Lower lobe of right lung (tissue), 2 donors: ENCODE results near the gene JMJD8. TPM values are rescaled to one million over a fixed set of nuclear protein-coding genes. Genes with fewer than 3 reads are reported as not detected.
A peak's percentile ranks its signal among the peaks of the same experiment; 100 is the strongest.

Experiments
- ATAC-seq, 2 donors: fragments of 200-7000 bp; cut with Tn5 transposase; one replicate each; pipeline ENCODE4 v1.9.1; 2020 to 2022; ENCODE audit warnings: mild to moderate bottlenecking in 2 of 2, moderate library complexity in 2 of 2
- DNase-seq: peaks from one replicate; pipeline ENCODE4 v3.0.0-alpha.2; 2020
- H3K27ac ChIP-seq: fragments of 200-600 bp; one replicate; pipeline ENCODE4 v1.8.0; 2022
- H3K27me3 ChIP-seq: fragments of 200-600 bp; one replicate; pipeline ENCODE4 v1.8.0; 2022; ENCODE audit warnings: low read depth
- H3K36me3 ChIP-seq: fragments of 200-600 bp; one replicate; pipeline ENCODE4 v1.8.0; 2022; ENCODE audit warnings: mild to moderate bottlenecking
- H3K4me1 ChIP-seq: fragments of 200-600 bp; one replicate; pipeline ENCODE4 v1.8.0; 2022
- H3K4me3 ChIP-seq: fragments of 200-600 bp; one replicate; pipeline ENCODE4 v1.8.0; 2022; ENCODE audit warnings: mild to moderate bottlenecking
- H3K9me3 ChIP-seq: fragments of 200-600 bp; one replicate; pipeline ENCODE4 v1.8.0; 2022
- CTCF ChIP-seq: fragments of 200-600 bp; IDR thresholded peaks from one replicate; pipeline ENCODE4 v1.8.0; 2022; ENCODE audit warnings: antibody characterized with exemption, mild to moderate bottlenecking
- intact Hi-C: fragments of 100-400 bp; cut with DNase I; formaldehyde crosslinking; loops from one replicate; pipeline ENCODE4 v1.11.0; 2022
- total RNA-seq: library from RNA; stranded (reverse); fragmentation: NEBNext Ultra II Directional; extraction: Animal tissue kit (Norgen Biotek cat#: 25700); gene quantifications from one replicate; pipeline ENCODE4 v1.2.1, GENCODE V29; 2021
- donor health status: DM: no; HTN: yes; CAD: no; lungs with severe emphysema.

Gene JMJD8
- total RNA-seq, 1 donor from 2014 or later: 43.2 TPM

- peaks cover 18% of the 10 kb centered on the region for H3K4me1 ChIP-seq
- ATAC-seq: no peak
- peak overlapping the region; percentile 96 for H3K4me3 ChIP-seq
- intact Hi-C loops: no loop called here
- no peaks in the 10 kb centered on the region for H3K27me3 ChIP-seq
- DNase-seq: no peak
- no peak for TF ChIP-seq CTCF
- peaks cover 31% of the 10 kb centered on the region for H3K36me3 ChIP-seq
- peak overlapping the region; percentile 87 for H3K27ac ChIP-seq
- no peaks in the 10 kb centered on the region for H3K9me3 ChIP-seq
These were observed 16.9 kb downstream of the JMJD8 start for GRCh38 chr16:667113-667779.

- Histone ChIP-seq H3K9me3 (no peaks in the 10 kb centered on the region), H3K36me3 (peaks cover 24% of the 10 kb centered on the region), H3K27me3 (no peaks in the 10 kb centered on the region), H3K4me1 (peaks cover 20% of the 10 kb centered on the region), H3K27ac (no peak overlapping the region), H3K4me3 (no peak overlapping the region)
- intact Hi-C loops: no loop called here
- DNase-seq: no peak
- no peak for ATAC-seq
- no peak for TF ChIP-seq CTCF
These were observed 17.6 kb downstream of the JMJD8 start for GRCh38 chr16:666572-666971.

- H3K27me3 ChIP-seq: no peaks in the 10 kb centered on the region
- TF ChIP-seq CTCF: no peak
- H3K4me3 ChIP-seq: no peak overlapping the region
- peaks cover 22% of the 10 kb centered on the region for H3K4me1 ChIP-seq
- peaks cover 11% of the 10 kb centered on the region for H3K36me3 ChIP-seq
- H3K9me3 ChIP-seq: no peaks in the 10 kb centered on the region
- ATAC-seq (no peak), DNase-seq (no peak)
- intact Hi-C loops: no loop called here
- no peak overlapping the region for H3K27ac ChIP-seq
These were observed 21.5 kb downstream of the JMJD8 start for GRCh38 chr16:662597-662996.

- Histone ChIP-seq H3K27me3 (no peaks in the 10 kb centered on the region), H3K9me3 (no peaks in the 10 kb centered on the region), H3K27ac (no peak overlapping the region), H3K4me3 (no peak overlapping the region), H3K4me1 (peaks cover 16% of the 10 kb centered on the region), H3K36me3 (peaks cover 11% of the 10 kb centered on the region)
- DNase-seq: no peak
- no peak for ATAC-seq
- TF ChIP-seq CTCF: no peak
- intact Hi-C loops: no loop called here
These were observed 22.0 kb downstream of the JMJD8 start for GRCh38 chr16:662095-662494.

GRCh38 chr16:661184-661821, 22.8 kb downstream of the JMJD8 start:
- intact Hi-C loops: no loop called here
- ATAC-seq (no peak), DNase-seq (no peak)
- no peak for TF ChIP-seq CTCF
- Histone ChIP-seq H3K27me3 (no peaks in the 10 kb centered on the region), H3K9me3 (no peaks in the 10 kb centered on the region), H3K4me1 (peaks cover 16% of the 10 kb centered on the region), H3K4me3 (peak overlapping the region; percentile 5), H3K36me3 (peaks cover 11% of the 10 kb centered on the region), H3K27ac (peak overlapping the region; percentile 64)
